Measurements from ENCODE around the gene GPC3.
A peak's percentile ranks its signal among the peaks of the same experiment; 100 is the strongest.

Gene GPC3

DNA sequence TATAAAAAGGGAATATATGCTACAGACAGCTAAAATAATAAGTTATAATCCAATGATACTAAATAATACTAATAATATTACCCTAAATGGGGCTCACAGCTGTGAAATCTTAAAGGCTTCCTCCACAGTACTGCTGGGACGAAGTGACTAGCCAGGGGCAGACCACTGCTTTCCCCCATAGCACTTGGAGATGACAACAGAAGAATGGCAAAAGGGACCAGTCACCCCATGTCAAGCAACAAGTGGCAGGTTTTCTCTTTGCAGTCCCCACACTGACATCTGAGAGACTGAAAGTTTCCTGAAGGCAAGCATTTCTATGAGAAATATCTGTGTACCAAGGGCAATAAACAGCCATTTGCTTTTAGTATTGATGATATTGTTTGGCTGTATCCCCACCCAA, 396.6 kb downstream of the GPC3 start:
- DNase-seq, result no peak

DNA sequence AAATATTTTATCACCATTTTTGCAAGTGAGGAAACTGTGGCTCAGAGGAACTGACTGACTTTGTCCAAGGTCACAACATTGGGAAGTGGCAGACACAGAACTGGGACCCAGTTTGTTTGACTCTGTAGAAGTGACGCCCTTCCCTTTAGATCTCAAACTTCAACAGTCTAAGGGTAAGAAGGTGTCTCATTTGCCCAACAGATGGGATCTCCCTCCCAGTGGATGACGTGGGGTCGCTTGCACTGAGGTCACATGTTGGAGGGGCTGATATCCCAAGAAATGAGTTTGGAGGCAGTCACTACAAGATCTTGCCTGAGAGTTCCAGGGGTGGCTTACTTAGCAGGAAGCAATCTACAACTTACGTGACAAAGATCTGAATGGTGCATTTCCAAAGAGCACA, 397.6 kb downstream of the GPC3 start:
- no peak for DNase-seq

DNA sequence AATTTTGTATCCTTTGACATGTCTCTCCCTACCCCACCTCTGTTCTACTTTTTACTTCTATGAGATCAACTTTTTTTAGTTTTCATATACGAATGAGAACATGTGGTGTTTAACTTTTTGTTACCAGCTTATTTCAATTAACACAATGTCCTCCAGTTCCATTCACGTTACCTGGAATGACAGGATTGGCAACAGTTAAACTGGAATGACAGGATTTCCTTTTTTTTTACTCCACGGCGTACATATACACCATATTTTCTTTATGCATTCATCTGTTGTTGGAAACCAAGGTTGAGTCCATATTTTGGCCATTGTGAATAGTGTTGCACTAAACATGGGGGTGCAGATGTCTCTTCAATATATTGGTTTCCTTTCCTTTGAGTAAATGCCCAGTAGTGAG, 398.3 kb downstream of the GPC3 start:
- DNase-seq, result no peak

DNA sequence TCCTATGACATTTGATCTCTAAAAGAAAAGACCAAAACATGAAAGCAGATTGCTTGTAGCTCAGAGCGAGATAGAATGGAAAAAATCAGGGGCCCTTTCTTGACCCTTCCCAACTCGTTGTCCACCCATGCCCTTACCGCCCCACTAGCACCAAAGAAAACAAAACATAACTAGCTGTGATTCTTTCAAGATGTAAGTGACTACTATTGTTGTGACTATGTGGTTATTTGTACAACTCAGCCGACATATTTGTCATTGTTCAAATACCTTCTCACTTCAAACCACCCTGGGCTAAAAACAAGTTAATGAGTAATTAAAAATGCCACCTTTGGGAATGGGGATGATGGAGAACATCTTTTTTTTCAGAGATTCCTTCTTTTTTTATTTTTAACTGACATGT, 399.0 kb downstream of the GPC3 start:
- DNase-seq, result no peak

DNA sequence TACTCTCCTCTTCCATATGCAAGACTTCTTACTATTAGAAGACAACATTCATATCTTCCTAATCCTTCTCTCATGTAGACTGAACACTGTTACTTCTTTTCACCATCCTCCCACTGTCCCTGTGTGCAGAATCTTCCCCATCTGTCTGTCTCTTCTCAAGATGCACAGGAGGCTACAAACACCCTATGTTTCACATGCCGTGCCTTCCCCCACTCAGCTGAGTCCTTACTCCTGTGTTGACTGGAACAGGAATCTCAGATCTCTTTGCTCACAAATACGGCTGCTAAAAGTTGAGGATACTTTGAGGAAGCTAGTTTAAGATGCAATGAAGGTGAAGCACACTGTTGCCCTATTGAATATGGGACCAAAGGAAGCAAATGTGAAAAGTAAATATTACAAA, 401.6 kb downstream of the GPC3 start:
- DNase-seq, result no peak

DNA sequence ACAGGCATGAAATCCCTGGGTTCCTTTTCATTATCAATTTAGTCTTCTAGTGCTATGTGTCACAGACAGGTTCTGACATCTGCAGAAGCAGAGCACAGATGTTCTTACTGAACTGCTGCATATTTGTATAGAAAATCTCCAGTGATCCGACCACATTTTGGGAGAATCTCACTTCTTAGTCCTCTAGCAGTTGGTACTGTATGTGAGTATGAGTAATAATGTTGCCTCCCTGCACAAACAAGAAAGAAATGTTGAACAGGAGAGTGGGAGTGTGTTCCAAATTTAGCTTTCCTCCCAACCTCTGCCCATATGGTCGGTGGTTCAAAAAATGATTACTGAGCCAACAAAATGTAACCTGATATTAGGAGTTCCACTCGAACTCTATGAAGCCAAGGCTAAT, 404.8 kb downstream of the GPC3 start:
- no peak for DNase-seq

DNA sequence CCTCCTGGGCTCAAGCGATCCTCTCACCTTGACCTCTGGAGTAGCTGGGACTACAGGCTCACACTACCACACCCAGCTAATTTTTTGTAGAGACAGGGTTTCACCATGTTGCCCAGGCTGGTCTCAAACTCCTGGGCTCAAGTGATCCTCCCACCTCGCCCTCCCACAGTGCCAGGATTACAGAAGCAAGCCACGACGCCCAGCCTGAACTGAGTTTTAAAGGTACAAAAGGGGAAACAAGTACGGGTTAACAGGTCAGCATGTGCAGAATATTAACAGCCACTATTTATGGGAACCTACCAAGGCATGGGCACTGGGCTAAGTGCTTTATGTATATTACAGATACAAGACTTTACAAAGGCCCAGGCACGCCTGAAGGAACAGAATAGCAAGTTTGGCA, 405.8 kb downstream of the GPC3 start:
- DNase-seq, result no peak

DNA sequence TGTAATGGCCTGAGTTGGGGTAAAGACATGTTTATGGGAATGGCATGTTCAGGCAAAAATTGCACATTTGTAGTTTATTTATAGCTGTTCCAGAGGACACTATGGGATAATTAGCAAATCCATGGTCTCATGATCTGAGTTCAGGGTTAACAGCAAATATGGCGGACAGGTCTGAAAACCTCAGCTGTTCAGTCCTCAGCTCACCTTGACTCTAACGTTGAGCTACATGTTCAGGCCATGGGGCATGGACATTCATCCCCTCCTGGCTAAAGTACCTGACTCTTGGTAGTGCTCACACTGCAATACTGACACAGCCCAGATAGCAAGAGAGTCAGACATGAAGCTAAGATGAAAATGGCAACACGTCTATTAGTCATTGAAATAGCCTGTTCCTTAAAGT, 408.5 kb downstream of the GPC3 start:
- no peak for DNase-seq

DNA sequence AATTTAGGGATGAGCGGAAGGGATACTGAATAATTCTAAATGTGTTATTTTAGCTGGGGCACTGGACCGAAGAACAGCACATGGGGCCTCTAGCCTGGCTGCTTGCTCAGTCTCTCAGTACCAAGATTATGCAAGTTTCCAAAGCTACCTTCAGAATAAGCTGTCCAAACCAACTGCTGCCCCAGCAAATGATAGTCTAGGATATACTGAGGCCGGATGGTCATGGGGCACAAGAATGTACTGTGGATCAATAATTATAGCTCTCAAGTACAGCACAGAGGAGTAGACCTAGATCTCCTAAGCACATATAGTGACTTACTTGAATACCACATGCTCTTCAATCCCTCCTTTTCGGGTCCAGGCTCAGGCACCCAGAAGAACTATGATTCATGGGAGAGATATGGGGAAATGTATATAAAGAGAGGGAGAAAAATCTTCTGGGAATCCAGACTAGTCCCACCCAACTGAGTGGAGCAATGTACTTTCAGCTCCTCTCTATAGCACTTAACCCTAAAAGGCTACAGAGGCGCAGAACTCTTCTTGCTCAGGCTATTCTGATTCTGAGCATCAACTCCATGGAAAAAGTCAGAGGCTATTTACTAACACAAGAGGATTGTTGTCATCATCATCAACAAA, 409.8 kb downstream of the GPC3 start:
- DNase-seq, result no peak

DNA sequence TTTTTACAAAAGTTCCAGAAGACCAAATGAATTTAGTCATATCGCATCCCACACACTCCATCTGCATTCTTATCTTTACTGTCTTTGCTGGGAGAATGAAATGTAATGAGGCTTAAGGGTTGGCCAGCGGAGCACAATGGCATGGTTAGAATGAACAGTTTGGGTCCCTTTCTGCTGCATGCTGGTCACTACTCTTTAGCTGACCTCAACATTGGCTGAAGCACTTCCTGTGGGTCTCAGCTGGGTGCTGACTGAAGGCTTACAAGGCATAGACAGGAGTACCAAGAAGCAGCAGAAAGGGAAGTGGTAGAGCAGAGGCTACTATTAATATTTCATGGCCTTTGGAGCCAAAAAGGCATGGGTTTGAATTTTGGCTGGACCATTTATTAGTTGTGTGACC, 410.7 kb downstream of the GPC3 start:
- no peak for DNase-seq

DNA sequence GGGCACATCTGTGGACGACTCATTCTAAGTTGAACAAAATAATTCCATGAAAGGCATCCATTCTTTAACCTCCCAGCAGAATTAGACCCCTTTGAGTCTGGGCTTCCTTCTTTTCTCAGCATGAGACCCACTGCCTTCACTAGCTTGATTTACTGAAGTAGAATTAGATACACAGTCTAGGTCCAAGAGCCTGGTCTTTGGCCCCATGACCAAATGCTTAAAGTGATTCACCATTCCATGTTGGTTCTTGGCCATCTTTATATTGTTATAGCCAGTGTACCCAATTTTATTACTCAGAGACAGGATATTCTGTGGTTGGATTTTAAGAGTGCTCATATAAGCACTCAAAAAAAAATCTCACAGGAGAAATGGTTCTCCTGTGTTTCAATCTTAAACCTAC, 414.8 kb downstream of the GPC3 start:
- no peak for DNase-seq

DNA sequence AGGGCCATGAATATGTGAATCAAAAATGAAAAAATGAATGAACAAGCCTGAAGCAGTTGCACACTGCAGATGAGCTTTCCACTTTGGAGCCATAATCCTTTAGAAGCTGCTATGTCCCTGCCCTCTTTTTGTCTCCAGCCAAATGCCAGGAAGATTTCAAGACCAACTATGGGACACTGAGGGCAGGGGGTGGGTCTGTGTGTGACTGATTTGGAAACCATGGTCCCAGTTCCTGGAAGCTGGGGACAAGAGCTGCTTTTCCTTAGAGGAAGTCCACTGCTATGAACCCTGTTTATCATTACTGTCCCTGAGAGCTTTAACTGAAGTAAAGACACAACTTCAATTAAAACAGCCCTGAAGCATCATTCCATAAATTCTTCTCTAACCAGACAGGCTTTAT, 416.2 kb downstream of the GPC3 start:
- DNase-seq, result no peak

DNA sequence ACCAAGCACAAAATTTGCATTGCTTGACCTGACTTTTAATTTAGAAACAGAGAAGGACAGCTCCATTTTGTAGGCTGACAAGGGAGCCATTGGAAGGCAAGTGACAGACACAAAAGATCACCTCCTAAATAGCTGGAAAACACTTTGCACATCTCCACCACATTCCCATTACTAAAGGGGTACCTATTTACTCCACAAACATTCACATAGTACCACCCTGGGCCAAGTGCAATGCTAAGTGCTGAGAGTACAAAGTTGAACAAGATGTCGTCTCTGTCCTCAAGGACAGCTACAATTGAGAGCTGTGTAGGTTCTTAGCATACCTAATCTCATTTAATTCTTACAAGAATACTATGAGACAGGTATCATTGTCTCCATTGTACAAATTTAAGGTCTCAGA, 417.3 kb downstream of the GPC3 start:
- no peak for DNase-seq

DNA sequence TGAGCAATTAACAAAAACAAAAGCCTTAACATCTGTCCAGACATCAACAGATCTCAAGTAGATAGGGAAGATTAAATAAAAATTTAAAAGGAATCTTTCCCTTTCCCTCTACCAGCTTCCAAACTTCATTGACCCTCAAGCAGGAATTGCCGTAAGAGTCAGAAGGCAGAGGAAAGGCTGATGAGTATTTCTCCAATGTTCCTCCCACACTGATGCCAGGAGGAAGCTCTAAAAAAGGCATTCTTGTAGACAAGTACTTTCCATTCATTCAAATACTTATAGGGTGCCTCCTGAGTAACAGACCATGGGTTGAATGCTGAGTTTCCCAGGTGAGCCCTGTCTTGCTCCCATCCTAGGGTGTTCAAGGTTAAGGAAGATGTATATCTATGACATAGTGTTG, 418.5 kb downstream of the GPC3 start:
- no peak for DNase-seq

DNA sequence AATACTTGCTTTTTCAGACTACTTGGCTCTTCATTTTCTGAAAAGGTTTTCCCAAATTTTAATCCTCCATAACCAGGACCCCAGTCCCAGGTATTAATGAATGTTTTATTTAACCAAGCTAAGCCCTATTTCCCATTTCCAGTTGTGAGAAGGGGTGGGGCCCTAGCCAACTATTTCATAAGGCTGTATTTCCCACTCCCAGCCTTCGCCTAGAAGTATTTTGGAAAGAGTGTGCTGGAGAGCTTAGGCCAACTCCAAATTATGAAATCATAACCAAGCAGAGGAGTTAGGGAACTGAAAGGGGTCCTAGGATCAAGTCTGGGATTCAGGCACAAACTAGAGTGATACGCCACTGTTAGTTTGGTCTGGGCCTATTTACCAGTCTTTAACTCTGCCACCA, 421.7 kb downstream of the GPC3 start:
- no peak for DNase-seq

DNA sequence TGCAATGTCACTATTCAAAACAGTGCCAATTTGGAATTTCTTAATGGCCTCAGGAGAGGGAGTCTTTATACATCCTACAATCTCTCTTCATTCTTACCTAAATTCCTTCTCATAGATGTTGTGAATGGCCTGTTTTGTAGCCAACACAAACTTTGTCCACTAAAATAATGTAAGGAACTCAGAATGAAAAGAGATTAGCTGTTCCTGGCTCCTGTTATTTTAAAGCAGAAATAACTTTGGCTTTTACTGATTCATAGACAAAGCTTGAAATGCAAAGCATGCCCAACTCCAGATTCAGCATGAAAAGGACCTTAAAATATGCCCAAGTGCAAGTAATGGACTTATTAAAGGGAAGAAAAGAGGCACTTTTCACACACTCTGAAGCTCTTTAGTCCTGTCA, 424.1 kb downstream of the GPC3 start:
- DNase-seq, result no peak

DNA sequence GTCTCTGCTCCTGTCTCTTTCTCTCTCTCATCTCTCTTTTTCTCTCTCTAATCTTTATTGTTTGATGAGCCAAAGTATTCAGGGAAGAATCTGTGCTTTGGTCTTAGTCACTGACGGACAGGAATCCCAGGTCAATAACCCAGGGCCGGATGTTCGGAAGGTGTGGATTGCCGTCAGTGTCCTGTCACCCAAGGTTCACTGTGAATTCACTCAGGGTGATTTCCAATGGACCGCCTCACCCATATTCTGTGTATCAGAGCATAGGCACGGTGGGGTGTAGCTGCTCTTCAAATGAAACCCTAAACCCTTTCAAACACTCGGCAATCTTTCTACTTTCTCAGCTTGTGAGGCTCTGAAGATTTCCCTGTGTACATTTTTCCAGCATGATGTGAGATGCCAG, 425.5 kb downstream of the GPC3 start:
- DNase-seq, result no peak

DNA sequence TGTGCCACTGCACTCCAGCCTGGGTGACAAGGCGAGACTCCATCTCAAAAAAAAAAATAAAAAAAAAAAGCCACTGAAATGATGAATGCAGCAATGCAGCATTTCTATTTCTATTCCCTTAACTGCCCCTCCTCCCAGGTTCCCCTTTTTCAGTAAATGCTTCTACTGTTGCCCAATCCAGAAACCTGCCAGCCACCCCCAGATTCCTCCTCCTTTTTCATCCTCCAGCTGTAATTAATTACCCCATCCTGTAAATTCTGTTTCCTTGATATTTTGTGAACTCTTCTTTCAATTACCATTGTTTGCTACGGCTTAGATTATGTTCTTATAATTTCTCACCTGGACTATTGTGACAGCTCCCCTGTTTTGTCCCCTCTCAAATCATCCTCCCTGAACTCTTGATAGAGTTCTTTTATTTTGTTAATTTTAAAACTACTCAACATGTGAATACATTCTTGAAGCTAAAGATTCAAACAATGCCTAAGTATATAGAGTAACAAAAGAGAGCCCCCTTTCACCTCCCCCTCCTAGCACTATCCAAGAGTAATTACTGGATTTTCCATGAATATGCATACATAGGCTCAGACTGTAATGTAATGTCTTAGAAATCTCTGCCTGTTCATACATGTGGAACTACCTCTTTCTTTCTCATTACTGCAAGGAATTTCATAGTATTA, 429.5 kb downstream of the GPC3 start:
- peak in 1 of 2 donors; percentile 12 for DNase-seq

DNA sequence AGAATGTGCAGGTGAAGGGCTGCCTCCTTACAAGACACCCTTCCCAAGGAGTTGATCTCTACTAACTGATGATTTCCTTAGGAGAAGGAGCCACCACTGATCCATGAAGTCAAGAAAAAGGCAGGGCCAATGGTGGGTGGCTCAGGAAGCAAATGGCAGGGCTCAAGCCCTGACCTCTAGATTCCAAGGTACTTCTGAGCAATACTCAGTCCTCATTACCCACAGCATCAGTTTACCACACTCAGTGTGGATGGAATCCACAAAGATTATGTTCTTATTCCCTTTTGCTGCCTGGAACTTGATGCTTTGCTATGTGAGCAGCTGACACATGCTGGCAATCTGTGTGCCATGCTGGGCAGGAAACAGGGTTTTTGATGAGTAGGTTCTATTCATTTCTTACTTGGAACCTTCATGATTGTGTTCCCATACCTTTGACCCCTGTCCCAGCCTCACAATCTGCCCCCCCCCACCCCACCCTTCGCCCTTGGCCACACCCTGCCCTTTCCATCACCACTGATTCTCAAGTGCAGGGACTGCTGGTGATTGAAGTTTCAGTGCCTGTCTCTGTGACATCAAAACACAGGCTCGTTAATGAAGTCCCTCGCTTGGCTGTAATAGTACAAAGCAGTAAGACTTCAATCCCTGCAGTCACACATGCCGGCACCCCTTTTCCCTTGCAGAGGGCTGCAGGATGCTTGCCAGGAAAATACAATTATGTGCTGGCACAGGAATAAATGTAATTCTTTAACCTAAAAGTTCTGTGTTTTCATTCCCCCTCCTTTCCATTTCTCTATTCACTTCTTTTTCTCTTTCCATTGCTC, 434.5 kb downstream of the GPC3 start:
- no peak for DNase-seq

DNA sequence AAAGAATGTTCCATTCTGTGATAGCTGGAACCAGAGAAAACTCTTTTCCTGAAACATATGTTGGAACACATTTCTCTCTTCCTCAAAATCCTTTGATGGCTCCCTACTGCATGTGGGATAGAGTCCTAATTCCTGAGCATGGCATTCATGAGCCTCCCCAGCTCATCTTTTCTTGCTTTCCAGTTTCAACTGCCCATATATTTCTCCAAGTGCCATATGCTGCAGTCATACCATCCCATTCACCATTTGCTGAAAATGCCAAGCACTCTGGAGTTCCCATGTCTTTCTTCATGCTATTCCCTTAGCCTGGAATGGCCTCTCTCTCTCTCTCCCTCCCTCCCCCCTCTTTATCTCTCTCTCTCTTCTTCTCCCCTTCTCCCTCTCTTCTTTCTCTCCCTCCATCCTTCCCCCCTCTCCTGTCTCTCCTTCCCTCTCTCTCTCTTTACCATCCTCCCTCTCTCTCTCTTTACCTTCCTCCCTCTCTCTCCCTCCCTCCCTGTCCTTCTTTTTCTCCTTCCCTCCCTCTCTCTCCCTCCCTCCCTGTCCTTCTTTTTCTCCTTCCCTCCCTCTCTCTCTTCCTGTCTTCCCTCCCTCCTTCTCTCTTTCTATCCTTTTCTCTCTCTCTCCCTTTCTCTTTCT, 436.0 kb downstream of the GPC3 start:
- DNase-seq, result no peak

DNA sequence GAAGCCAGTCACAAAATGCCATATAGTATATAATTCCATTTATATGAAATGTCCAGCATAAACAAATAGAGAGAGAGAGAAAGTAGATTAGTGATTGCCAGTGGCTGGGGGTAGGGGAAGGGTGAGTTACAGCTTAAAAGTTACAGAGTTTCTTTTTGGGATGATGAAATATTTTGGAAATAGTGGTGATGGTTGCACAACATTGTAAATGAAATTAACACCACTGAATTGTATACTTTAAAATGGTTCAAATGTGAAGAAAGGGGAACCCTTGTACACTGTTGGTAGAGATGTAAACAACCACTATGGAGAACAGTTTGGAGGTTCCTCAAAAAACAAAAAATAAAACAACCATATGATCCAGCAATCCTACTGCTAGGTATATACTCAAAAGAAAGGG, 439.0 kb downstream of the GPC3 start:
- no peak for DNase-seq

DNA sequence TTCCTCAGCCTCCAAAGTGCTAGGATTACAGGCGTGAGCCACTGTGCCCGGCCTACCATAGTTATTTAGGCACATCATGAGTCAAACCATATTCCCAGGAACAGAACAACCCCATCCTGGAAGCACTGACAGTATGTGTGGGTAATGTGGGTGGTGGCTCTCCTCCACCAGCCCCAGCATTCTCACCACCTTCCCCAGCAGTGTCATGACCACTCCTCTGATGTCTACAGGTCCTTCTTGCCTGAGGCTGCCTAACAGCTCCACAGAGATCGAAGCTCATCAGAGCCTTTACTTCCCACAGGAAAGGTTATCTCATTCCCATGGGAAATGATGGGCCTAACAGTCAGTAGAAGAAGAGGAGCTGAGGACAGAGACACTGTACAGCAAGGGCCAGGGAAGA, 440.6 kb downstream of the GPC3 start:
- DNase-seq, result no peak

DNA sequence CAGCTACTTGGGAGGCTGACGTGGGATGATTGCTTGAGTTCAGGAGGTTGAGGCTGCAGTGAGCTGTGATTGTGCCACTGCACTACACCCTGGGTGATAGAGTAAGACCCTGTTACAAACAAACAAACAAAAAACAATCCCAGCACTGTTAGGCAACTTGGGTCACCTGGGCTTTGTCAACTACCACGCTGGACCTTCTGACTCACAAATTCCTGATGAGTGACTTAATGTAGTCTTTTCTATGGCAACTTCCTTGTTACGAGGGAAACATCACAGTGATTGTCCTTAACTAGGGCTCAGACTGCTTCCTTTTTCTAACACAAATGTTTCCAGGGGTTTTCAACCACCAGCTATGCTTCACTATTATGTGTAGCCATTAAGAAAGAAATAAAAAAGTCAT, 441.3 kb downstream of the GPC3 start:
- peak; percentile 4 to 62 for DNase-seq

DNA sequence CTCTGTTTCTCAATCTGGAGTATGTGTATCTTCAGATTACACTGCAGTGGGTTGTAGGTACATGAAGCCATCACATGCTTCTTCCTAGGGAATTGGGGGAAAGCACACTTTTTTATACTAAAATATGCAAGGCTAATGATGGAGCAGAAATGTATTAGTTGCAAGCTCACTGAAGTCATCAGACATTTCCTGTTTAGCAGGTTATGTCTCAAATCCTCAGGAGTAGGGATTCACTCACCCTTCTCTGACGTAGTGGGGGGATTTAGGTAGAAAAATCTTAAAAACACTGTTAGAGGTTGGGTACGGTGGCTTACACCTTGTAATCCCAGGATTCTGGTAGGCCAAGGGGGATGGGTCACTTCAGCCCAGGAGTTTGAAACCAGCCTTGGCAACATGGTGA, 441.7 kb downstream of the GPC3 start:
- no peak for DNase-seq

Measured in CD4-positive, alpha-beta T cell treated with Interleukin-4 for 1 hour (primary cell).